K562 (cell line): ENCODE results near the gene CLHC1. TPM values are rescaled to one million over a fixed set of nuclear protein-coding genes. Genes with fewer than 3 reads are reported as not detected.

ENCODE experiments used
- ARID2 ChIP-seq: fragments of 450-650 bp; IDR thresholded peaks from 2 replicates; pipeline ENCODE4 v1.6.1; 2017; ENCODE audit warnings: antibody characterized with exemption, mild to moderate bottlenecking
- CBFA2T2 ChIP-seq: fragments of 450-650 bp; conservative IDR thresholded peaks from 2 replicates; pipeline ENCODE4 v1.6.1; 2017; ENCODE audit warnings: mild to moderate bottlenecking
- CCNT2 ChIP-seq: IDR thresholded peaks from 2 replicates; pipeline ENCODE4 v1.6.1; 2011; ENCODE audit warnings: borderline replicate concordance, low read depth, mild to moderate bottlenecking, moderate library complexity, mixed read lengths, low read length; ENCODE audit not compliant: insufficient read length; ENCODE audit errors: extremely low read depth
- E2F3 ChIP-seq: fragments of 250-450 bp; sonication (Bioruptor Pico); IDR thresholded peaks from 2 replicates; pipeline ENCODE4 v1.4.0; 2020; ENCODE audit warnings: mild to moderate bottlenecking
- LCOR ChIP-seq: sonication (generic); formaldehyde crosslinking; IDR thresholded peaks from 2 replicates; pipeline ENCODE4 v1.8.0; 2022; ENCODE audit warnings: mild to moderate bottlenecking, missing genetic modification reagents
- MTA2 ChIP-seq: fragments of 450-650 bp; IDR thresholded peaks from 2 replicates; pipeline ENCODE4 v1.6.1; 2016; ENCODE audit warnings: low read depth
- SREBF2 ChIP-seq: sonication (generic); formaldehyde crosslinking; IDR thresholded peaks from 2 replicates; pipeline ENCODE4 v1.4.0; 2020; ENCODE audit warnings: mild to moderate bottlenecking, missing genetic modification reagents
- TAF15 ChIP-seq: fragments of 200-400 bp; formaldehyde crosslinking; IDR thresholded peaks from 2 replicates; pipeline ENCODE4 v1.6.1; 2017; ENCODE audit warnings: mild to moderate bottlenecking, low read depth, low read length, moderate library complexity
- TCF7L2 ChIP-seq: fragments of 150-350 bp; IDR thresholded peaks from 2 replicates; pipeline ENCODE4 v1.6.1; 2016; ENCODE audit warnings: low read depth, mild to moderate bottlenecking, low read length, moderate library complexity
- U2AF2 ChIP-seq: fragments of 200-400 bp; formaldehyde crosslinking; optimal IDR thresholded peaks from 2 replicates; pipeline ENCODE3; 2017; ENCODE audit warnings: low read depth, mild to moderate bottlenecking, low read length
- ZNF561 ChIP-seq: fragments of 450-650 bp; formaldehyde crosslinking; conservative IDR thresholded peaks from 2 replicates; pipeline ENCODE4 v1.4.0; 2020; ENCODE audit warnings: mild to moderate bottlenecking, moderate library complexity
- ZNF583 ChIP-seq: fragments of 250-450 bp; sonication (Bioruptor Pico); IDR thresholded peaks from 2 replicates; pipeline ENCODE4 v1.4.0; 2020
- ZNF695 ChIP-seq: fragments of 450-650 bp; formaldehyde crosslinking; IDR thresholded peaks from 2 replicates; pipeline ENCODE4 v1.4.0; 2020; ENCODE audit warnings: mild to moderate bottlenecking, moderate library complexity
- ZNF707 ChIP-seq: fragments of 250-450 bp; sonication (Bioruptor Pico); conservative IDR thresholded peaks from 2 replicates; pipeline ENCODE4 v1.8.0; 2022; ENCODE audit warnings: inconsistent platforms, mild to moderate bottlenecking, moderate library complexity
- polyA plus RNA-seq, 8 experiments: library from polyadenylated mRNA; depleted of rRNA in 4 of 8; stranded (reverse) in 5 of 8; unstranded in 3 of 8; fragments of >200 nt; fragmentation: Nextera tagmentation in 2 of 8; fragmentation: Illumina TruSeq in 1 of 8; extraction: Ambion mirVana in 2 of 8; extraction: Trizol in 1 of 8; gene quantifications; 2 replicates each; pipeline versions ENCODE4 v1.2.1 to v1.2.3, GENCODE V29; 2011 to 2014; ENCODE audit warnings: inconsistent platforms in 1 of 8, missing spikeins in 1 of 8
- total RNA-seq, 7 experiments: library from RNA; depleted of rRNA in 6 of 7; stranded (reverse); fragments of >200 nt in 6 of 7; fragmentation: Illumina TruSeq in 2 of 7; extraction: Trizol in 2 of 7; gene quantifications; 2 replicates each; pipeline versions ENCODE4 v1.2.1 to v1.2.3, GENCODE V29; 2011 to 2021; ENCODE audit warnings: low replicate concordance in 1 of 7
- TF ChIP-seq, protein P1 (sequence below): fragments of 450-650 bp; IDR thresholded peaks from 2 replicates; pipeline ENCODE4 v1.6.1; 2016
- TF ChIP-seq, protein P2 (sequence below): fragments of 250-450 bp; sonication (Bioruptor Pico); IDR thresholded peaks from 2 replicates; pipeline ENCODE4 v1.5.0; 2022; ENCODE audit warnings: mild to moderate bottlenecking
- TF ChIP-seq, protein P3 (sequence below): fragments of 250-450 bp; sonication (Bioruptor Pico); IDR thresholded peaks from 2 replicates; pipeline ENCODE4 v1.4.0; 2020

Gene CLHC1
- total and polyA plus RNA-seq, 9 of the 15 experiments (the other 6 are each of a cell fraction or from before 2014, with no cell fraction given), result 3.7 to 14.3 (median 8.6) TPM

DNA sequence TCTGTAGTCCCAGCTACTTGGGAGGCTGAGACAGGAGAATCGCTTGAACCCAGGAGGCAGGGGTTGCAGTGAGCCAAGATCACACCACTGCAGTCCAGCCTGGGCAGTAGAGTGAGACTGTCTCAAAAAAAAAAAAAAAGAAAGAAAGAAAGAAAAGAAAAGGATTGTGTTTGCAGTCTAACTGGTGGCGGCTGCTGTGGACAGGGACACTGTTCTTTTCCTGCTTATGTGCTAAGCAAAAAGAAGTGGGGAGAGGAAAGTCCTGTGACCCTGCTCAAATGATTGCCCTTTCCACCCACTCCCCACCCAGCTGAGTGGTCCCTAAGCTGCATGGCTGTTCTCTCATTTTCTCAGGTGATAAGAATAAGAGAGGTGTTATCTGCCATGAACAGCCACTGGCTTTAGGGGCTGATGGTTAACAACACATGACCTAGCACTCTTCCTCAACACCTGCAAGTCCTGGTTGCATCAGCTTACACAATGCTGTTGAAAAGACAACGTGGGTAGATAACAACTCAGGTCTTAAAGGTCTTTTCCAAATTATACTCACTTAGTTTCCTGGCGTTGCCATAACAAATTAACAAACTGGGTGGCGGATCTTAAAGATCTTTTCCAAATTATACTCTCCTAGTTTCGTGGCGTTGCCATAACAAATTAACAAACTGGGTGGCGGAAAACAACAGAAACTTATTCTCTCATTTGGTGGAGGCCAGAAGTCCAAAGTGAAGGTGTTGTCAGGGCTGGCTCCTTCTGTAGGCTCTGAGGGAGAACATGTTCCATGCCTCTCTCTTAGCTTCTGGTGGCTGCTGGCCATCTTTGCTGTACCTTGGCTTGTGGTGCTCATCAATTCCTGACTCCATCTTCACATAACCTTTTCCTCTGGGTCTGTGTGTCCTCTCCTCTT is 91.5 kb downstream of the CLHC1 start (continued):
- peak; percentile 98 for TF ChIP-seq CCNT2
- no peak for TF ChIP-seq ZNF707 (CRISPR knock-in tag)
- TF ChIP-seq, protein P1, sequence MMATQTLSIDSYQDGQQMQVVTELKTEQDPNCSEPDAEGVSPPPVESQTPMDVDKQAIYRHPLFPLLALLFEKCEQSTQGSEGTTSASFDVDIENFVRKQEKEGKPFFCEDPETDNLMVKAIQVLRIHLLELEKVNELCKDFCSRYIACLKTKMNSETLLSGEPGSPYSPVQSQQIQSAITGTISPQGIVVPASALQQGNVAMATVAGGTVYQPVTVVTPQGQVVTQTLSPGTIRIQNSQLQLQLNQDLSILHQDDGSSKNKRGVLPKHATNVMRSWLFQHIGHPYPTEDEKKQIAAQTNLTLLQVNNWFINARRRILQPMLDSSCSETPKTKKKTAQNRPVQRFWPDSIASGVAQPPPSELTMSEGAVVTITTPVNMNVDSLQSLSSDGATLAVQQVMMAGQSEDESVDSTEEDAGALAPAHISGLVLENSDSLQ, result peak; percentile 47
- no peak for TF ChIP-seq U2AF2
- peak; percentile 75; the same call in 1 of the 2 replicates for TF ChIP-seq ZNF583 (CRISPR knock-in tag)
- TF ChIP-seq TAF15, result no peak
- no peak for TF ChIP-seq E2F3 (CRISPR knock-in tag)
- TF ChIP-seq, protein P2, sequence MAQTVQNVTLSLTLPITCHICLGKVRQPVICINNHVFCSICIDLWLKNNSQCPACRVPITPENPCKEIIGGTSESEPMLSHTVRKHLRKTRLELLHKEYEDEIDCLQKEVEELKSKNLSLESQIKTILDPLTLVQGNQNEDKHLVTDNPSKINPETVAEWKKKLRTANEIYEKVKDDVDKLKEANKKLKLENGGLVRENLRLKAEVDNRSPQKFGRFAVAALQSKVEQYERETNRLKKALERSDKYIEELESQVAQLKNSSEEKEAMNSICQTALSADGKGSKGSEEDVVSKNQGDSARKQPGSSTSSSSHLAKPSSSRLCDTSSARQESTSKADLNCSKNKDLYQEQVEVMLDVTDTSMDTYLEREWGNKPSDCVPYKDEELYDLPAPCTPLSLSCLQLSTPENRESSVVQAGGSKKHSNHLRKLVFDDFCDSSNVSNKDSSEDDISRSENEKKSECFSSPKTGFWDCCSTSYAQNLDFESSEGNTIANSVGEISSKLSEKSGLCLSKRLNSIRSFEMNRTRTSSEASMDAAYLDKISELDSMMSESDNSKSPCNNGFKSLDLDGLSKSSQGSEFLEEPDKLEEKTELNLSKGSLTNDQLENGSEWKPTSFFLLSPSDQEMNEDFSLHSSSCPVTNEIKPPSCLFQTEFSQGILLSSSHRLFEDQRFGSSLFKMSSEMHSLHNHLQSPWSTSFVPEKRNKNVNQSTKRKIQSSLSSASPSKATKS (CRISPR knock-in tag), result 0 out of 2 replicates have a peak, but pooled peaks have one; percentile 58
- TF ChIP-seq, protein P3, sequence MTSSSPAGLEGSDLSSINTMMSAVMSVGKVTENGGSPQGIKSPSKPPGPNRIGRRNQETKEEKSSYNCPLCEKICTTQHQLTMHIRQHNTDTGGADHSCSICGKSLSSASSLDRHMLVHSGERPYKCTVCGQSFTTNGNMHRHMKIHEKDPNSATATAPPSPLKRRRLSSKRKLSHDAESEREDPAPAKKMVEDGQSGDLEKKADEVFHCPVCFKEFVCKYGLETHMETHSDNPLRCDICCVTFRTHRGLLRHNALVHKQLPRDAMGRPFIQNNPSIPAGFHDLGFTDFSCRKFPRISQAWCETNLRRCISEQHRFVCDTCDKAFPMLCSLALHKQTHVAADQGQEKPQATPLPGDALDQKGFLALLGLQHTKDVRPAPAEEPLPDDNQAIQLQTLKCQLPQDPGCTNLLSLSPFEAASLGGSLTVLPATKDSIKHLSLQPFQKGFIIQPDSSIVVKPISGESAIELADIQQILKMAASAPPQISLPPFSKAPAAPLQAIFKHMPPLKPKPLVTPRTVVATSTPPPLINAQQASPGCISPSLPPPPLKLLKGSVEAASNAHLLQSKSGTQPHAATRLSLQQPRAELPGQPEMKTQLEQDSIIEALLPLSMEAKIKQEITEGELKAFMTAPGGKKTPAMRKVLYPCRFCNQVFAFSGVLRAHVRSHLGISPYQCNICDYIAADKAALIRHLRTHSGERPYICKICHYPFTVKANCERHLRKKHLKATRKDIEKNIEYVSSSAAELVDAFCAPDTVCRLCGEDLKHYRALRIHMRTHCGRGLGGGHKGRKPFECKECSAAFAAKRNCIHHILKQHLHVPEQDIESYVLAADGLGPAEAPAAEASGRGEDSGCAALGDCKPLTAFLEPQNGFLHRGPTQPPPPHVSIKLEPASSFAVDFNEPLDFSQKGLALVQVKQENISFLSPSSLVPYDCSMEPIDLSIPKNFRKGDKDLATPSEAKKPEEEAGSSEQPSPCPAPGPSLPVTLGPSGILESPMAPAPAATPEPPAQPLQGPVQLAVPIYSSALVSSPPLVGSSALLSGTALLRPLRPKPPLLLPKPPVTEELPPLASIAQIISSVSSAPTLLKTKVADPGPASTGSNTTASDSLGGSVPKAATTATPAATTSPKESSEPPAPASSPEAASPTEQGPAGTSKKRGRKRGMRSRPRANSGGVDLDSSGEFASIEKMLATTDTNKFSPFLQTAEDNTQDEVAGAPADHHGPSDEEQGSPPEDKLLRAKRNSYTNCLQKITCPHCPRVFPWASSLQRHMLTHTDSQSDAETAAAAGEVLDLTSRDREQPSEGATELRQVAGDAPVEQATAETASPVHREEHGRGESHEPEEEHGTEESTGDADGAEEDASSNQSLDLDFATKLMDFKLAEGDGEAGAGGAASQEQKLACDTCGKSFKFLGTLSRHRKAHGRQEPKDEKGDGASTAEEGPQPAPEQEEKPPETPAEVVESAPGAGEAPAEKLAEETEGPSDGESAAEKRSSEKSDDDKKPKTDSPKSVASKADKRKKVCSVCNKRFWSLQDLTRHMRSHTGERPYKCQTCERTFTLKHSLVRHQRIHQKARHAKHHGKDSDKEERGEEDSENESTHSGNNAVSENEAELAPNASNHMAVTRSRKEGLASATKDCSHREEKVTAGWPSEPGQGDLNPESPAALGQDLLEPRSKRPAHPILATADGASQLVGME (CRISPR knock-in tag), result no peak
- TF ChIP-seq ZNF561, result no peak
- peak; percentile 99 for TF ChIP-seq MTA2
- peak; percentile 98 for TF ChIP-seq LCOR (CRISPR knock-in tag)
- TF ChIP-seq ARID2, result 0 out of 2 replicates have a peak, but pooled peaks have one; percentile 47
- peak; percentile 100 for TF ChIP-seq CBFA2T2
- no peak for TF ChIP-seq TCF7L2
- no peak for TF ChIP-seq SREBF2
- no peak for TF ChIP-seq ZNF695 (CRISPR knock-in tag)
